SK-N-SH (cell line): ENCODE measurements around the gene DLEC1. TPM values are rescaled to one million over a fixed set of nuclear protein-coding genes. Genes with fewer than 3 reads are reported as not detected.
"Not testable (repeated sequence)": the region's sequence is repeated elsewhere in the genome, so short reads cannot be mapped to it uniquely, and the experiment has no call there.

Source experiments
- CTCF ChIA-PET: fragments of 300-600, 350-600 bp; formaldehyde crosslinking; extraction: SDS; loops from one replicate; lab custom pipeline; 2021; lab: Yijun Ruan, JAX
- POLR2A ChIA-PET: fragments of 350-600 bp; sonication (Branson Sonifier 250); formaldehyde crosslinking; extraction: SDS; loops from one replicate; lab custom pipeline; 2020; ENCODE audit warnings: antibody characterized with exemption, inconsistent platforms; lab: Yijun Ruan, JAX
- DNase-seq: peaks from one replicate; pipeline ENCODE4 v3.0.0; 2012
- H2AFZ ChIP-seq: fragments of 200-600 bp; sonication (generic); 2 replicates; pipeline ENCODE4 v1.8.1; 2016; ENCODE audit warnings: antibody characterized with exemption, mild to moderate bottlenecking, low read depth
- H3F3A ChIP-seq: fragments of 200-600 bp; sonication (generic); replicated peaks from 2 replicates; pipeline ENCODE3; 2016; ENCODE audit warnings: antibody characterized with exemption, mild to moderate bottlenecking; ENCODE audit not compliant: insufficient read depth
- H3K27ac ChIP-seq, 2 experiments: fragments of 200-500 bp in 1 of 2; fragments of 200-600 bp in 1 of 2; sonication (Bioruptor generic) in 1 of 2; sonication (generic), shearing (Covaris generic) in 1 of 2; 2 replicates each; pipeline versions ENCODE4 v1.5.1 to v1.6.1; 2014 to 2016; ENCODE audit warnings: low read depth in 2 of 2, inconsistent platforms in 1 of 2, low read length in 1 of 2, mild to moderate bottlenecking in 1 of 2, mixed read lengths in 1 of 2
- H3K27me3 ChIP-seq: fragments of 200-600 bp; sonication (generic), shearing (Covaris generic); 2 replicates; pipeline ENCODE4 v1.6.1; 2016; ENCODE audit warnings: mixed run types; ENCODE audit not compliant: insufficient read depth
- H3K36me3 ChIP-seq, 2 experiments: fragments of 200-500 bp in 1 of 2; fragments of 200-600 bp in 1 of 2; sonication (Bioruptor generic) in 1 of 2; sonication (generic) in 1 of 2; replicated peaks in 1 of 2; 2 replicates each; pipeline versions ENCODE3 to v1.5.1; 2014 to 2016; ENCODE audit warnings: low read length in 1 of 2, mild to moderate bottlenecking in 1 of 2; ENCODE audit not compliant: insufficient read depth in 2 of 2, control insufficient read depth in 1 of 2
- H3K4me1 ChIP-seq, 2 experiments: fragments of 200-500 bp in 1 of 2; fragments of 200-600 bp in 1 of 2; sonication (Bioruptor generic) in 1 of 2; sonication (generic), shearing (Covaris generic) in 1 of 2; 2 replicates each; pipeline versions ENCODE4 v1.5.1 to v1.6.1; 2014 to 2016; ENCODE audit warnings: low read depth in 1 of 2, low read length in 1 of 2, mixed run types in 1 of 2; ENCODE audit not compliant: insufficient read depth in 2 of 2, control insufficient read depth in 1 of 2
- H3K4me2 ChIP-seq: fragments of 200-600 bp; sonication (generic), shearing (Covaris generic); 2 replicates; pipeline ENCODE4 v1.6.1; 2017; ENCODE audit warnings: mixed run types
- H3K4me3 ChIP-seq, 2 experiments: fragments of 200-500 bp in 1 of 2; fragments of 200-600 bp in 1 of 2; sonication (Bioruptor generic) in 1 of 2; sonication (generic), shearing (Covaris generic) in 1 of 2; 2 replicates each; pipeline versions ENCODE4 v1.5.1 to v1.8.1; 2014 to 2016; ENCODE audit warnings: low read depth in 2 of 2, inconsistent platforms in 1 of 2, low read length in 1 of 2, mild to moderate bottlenecking in 1 of 2, mixed read lengths in 1 of 2, moderate library complexity in 1 of 2
- H3K79me2 ChIP-seq: fragments of 200-600 bp; sonication (generic); 2 replicates; pipeline ENCODE4 v1.8.1; 2017; ENCODE audit warnings: mild to moderate bottlenecking; ENCODE audit not compliant: insufficient read depth
- H3K9ac ChIP-seq: fragments of 200-600 bp; sonication (generic); 2 replicates; pipeline ENCODE4 v1.6.1; 2017; ENCODE audit warnings: mixed run types
- H3K9me2 ChIP-seq: fragments of 200-600 bp; sonication (generic); 2 replicates; pipeline ENCODE4 v1.6.1; 2017; ENCODE audit warnings: mixed run types
- H3K9me3 ChIP-seq: fragments of 200-600 bp; sonication (generic); 2 replicates; pipeline ENCODE4 v1.6.1; 2017; ENCODE audit warnings: mixed run types, mild to moderate bottlenecking, moderate library complexity
- H4K20me1 ChIP-seq: fragments of 200-600 bp; sonication (generic); 2 replicates; pipeline ENCODE4 v1.6.1; 2017; ENCODE audit warnings: mild to moderate bottlenecking, mixed run types; ENCODE audit not compliant: insufficient read depth
- ELF1 ChIP-seq: IDR thresholded peaks from 2 replicates; pipeline ENCODE4 v1.4.0; 2012
- MXI1 ChIP-seq: IDR thresholded peaks from 2 replicates; pipeline ENCODE4 v1.6.1; 2012; ENCODE audit warnings: mild to moderate bottlenecking, low read depth, low read length, improper control_type of control experiment
- PBX3 ChIP-seq: IDR thresholded peaks from 2 replicates; pipeline ENCODE4; 2012
- WGBS: methylation state at CpG from one replicate; pipeline ENCODE4 v1.1.6; 2017; ENCODE audit warnings: low lambda C conversion rate; 5-methylcytosine and 5-hydroxymethylcytosine counted together
- polyA plus RNA-seq, 3 experiments: library from polyadenylated mRNA; depleted of rRNA; stranded (reverse); fragments of >200 nt; gene quantifications; 2 replicates each; pipeline ENCODE4 v1.2.3, GENCODE V29; 2012

The DLEC1 gene
- polyA plus RNA-seq, 1 of the 3 experiments (the other 2 are of a cell fraction), result 0.02 TPM

GRCh38 chr3:38070013-38070412 lies 31.0 kb downstream of the DLEC1 start:
- Histone ChIP-seq H3K9me2 (no peaks in the 10 kb centered on the region), H3K9ac (no peak overlapping the region), H3K4me2 (no peak overlapping the region), H3K4me1 (no peaks in the 10 kb centered on the region), H3K79me2 (no peaks in the 10 kb centered on the region), H2AFZ (no peak overlapping the region), H3K9me3 (no peaks in the 10 kb centered on the region), H3K4me3 (no peak overlapping the region), H3F3A (no peaks in the 10 kb centered on the region), H4K20me1 (no peaks in the 10 kb centered on the region), H3K27me3 (peaks cover 7% of the 10 kb centered on the region; the same call in 1 of the 2 replicates), H3K36me3 (no peaks in the 10 kb centered on the region), H3K27ac (no peak overlapping the region)
- no peak for TF ChIP-seq ELF1
- no peak for TF ChIP-seq MXI1
- no peak for TF ChIP-seq PBX3
- POLR2A ChIA-PET, result no interaction called here
- DNase-seq, result no peak
- CTCF ChIA-PET, result no interaction called here
- WGBS, result 36% methylated on average over 2 of the region's 2 CpGs

- H3K4me2 ChIP-seq, H3K9me3 ChIP-seq, H3K9me2 ChIP-seq, H3K4me1 ChIP-seq, H3F3A ChIP-seq, DNase-seq, H3K4me3 ChIP-seq, H3K27ac ChIP-seq, H3K36me3 ChIP-seq, H4K20me1 ChIP-seq, CTCF ChIA-PET, H3K9ac ChIP-seq, H3K27me3 ChIP-seq, H3K79me2 ChIP-seq, POLR2A ChIA-PET, H2AFZ ChIP-seq: not testable (repeated sequence)
- 42% methylated on average over 3 of the region's 3 CpGs for WGBS
Measured at GRCh38 chr3:38077073-38077472, 38.1 kb downstream of the DLEC1 start.

- H3K4me1 ChIP-seq, CTCF ChIA-PET, H3K27ac ChIP-seq, H3K4me3 ChIP-seq, H4K20me1 ChIP-seq, H3K9me3 ChIP-seq, H3K27me3 ChIP-seq, H3K36me3 ChIP-seq, H3K4me2 ChIP-seq, H2AFZ ChIP-seq, H3K9ac ChIP-seq, H3F3A ChIP-seq, H3K9me2 ChIP-seq, POLR2A ChIA-PET, DNase-seq, H3K79me2 ChIP-seq: not testable (repeated sequence)
- 56% methylated on average over 11 of the region's 16 CpGs for WGBS
Measured at GRCh38 chr3:38082296-38082695, 43.3 kb downstream of the DLEC1 start.

- H2AFZ ChIP-seq, H3K36me3 ChIP-seq, H3K4me2 ChIP-seq, H3K9ac ChIP-seq, POLR2A ChIA-PET, H3K9me2 ChIP-seq, H4K20me1 ChIP-seq, H3K4me1 ChIP-seq, H3K27me3 ChIP-seq, H3K9me3 ChIP-seq, H3K79me2 ChIP-seq, H3F3A ChIP-seq, H3K27ac ChIP-seq, DNase-seq, H3K4me3 ChIP-seq, CTCF ChIA-PET: not testable (repeated sequence)
- no CpG with 5 or more reads among the region's 1 CpG for WGBS
Measured at GRCh38 chr3:38083254-38083653, 44.2 kb downstream of the DLEC1 start.
